ENCODE results near the gene PGM1.

The PGM1 gene

GRCh38 chr1:63665824-63666223, 72.6 kb downstream of the PGM1 start:
- DNase-seq (ENCODE audit: low read depth) = no peak

GRCh38 chr1:63668298-63668697, 75.1 kb downstream of the PGM1 start:
- DNase-seq (ENCODE audit: low read depth) = no peak

GRCh38 chr1:63669151-63669961, 76.1 kb downstream of the PGM1 start:
- no peak for DNase-seq (ENCODE audit: low read depth)

GRCh38 chr1:63670164-63670563, 77.0 kb downstream of the PGM1 start:
- DNase-seq (ENCODE audit: low read depth) = no peak

- no peak for DNase-seq (ENCODE audit: low read depth)
Measured at GRCh38 chr1:63671514-63671913, 78.3 kb downstream of the PGM1 start.

- DNase-seq (ENCODE audit: low read depth) = peak; percentile 46
Measured at GRCh38 chr1:63674238-63674864, 81.1 kb downstream of the PGM1 start.

- no peak for DNase-seq (ENCODE audit: low read depth)
Measured at GRCh38 chr1:63674865-63675419, 81.7 kb downstream of the PGM1 start.

- no peak for DNase-seq (ENCODE audit: low read depth)
Measured at GRCh38 chr1:63675420-63675931, 82.3 kb downstream of the PGM1 start.

GRCh38 chr1:63677497-63677896, 84.3 kb downstream of the PGM1 start:
- DNase-seq (ENCODE audit: low read depth) = no peak

- DNase-seq (ENCODE audit: low read depth) = no peak
Measured at GRCh38 chr1:63678200-63678599, 85.0 kb downstream of the PGM1 start.

GRCh38 chr1:63679076-63679475, 85.9 kb downstream of the PGM1 start:
- DNase-seq (ENCODE audit: low read depth) = no peak

- no peak for DNase-seq (ENCODE audit: low read depth)
Measured at GRCh38 chr1:63679589-63679988, 86.4 kb downstream of the PGM1 start.

- no peak for DNase-seq (ENCODE audit: low read depth)
Measured at GRCh38 chr1:63682936-63683335, 89.7 kb downstream of the PGM1 start.

- no peak for DNase-seq (ENCODE audit: low read depth)
Measured at GRCh38 chr1:63683759-63684158, 90.5 kb downstream of the PGM1 start.

GRCh38 chr1:63686696-63687095, 93.5 kb downstream of the PGM1 start:
- DNase-seq (ENCODE audit: low read depth) = no peak

GRCh38 chr1:63688302-63688890, 95.2 kb downstream of the PGM1 start:
- DNase-seq (ENCODE audit: low read depth) = peak; percentile 48

- DNase-seq (ENCODE audit: low read depth) = no peak
Measured at GRCh38 chr1:63690966-63691700, 97.9 kb downstream of the PGM1 start.

GRCh38 chr1:63691701-63692425, 98.7 kb downstream of the PGM1 start:
- peak; percentile 81 for DNase-seq (ENCODE audit: low read depth)

GRCh38 chr1:63693944-63694571, 100.8 kb downstream of the PGM1 start:
- no peak for DNase-seq (ENCODE audit: low read depth)

- DNase-seq (ENCODE audit: low read depth) = no peak
Measured at GRCh38 chr1:63698001-63698838, 105.0 kb downstream of the PGM1 start.

Data from GM04503 (cell line).